IPS-11a (cell line): ENCODE data around the gene TAOK1.

Experiments used
- H3K4me3 ChIP-seq: one replicate; pipeline ENCODE4 v1.5.1; 2013; ENCODE audit warnings: low read depth, low read length, control low read depth

Gene TAOK1

GRCh38 chr17:29378500-29378899 lies 11.7 kb upstream of the TAOK1 start:
- no peak overlapping the region for H3K4me3 ChIP-seq

- no peak overlapping the region for H3K4me3 ChIP-seq
Measured at GRCh38 chr17:29379084-29379991, 10.8 kb upstream of the TAOK1 start.

- H3K4me3 ChIP-seq = no peak overlapping the region
Measured at GRCh38 chr17:29383686-29384085, 6.5 kb upstream of the TAOK1 start.

GRCh38 chr17:29384901-29385300 lies 5.3 kb upstream of the TAOK1 start:
- no peak overlapping the region for H3K4me3 ChIP-seq

GRCh38 chr17:29386760-29387159 lies 3.4 kb upstream of the TAOK1 start:
- no peak overlapping the region for H3K4me3 ChIP-seq

GRCh38 chr17:29388937-29389336 lies 1.2 kb upstream of the TAOK1 start:
- H3K4me3 ChIP-seq = no peak overlapping the region

- H3K4me3 ChIP-seq = peak overlapping the region; percentile 93
Measured at GRCh38 chr17:29390851-29391631, 878 bp downstream of the TAOK1 start.

GRCh38 chr17:29393436-29393835 lies 3.3 kb downstream of the TAOK1 start:
- no peak overlapping the region for H3K4me3 ChIP-seq

- no peak overlapping the region for H3K4me3 ChIP-seq
Measured at GRCh38 chr17:29394761-29395160, 4.6 kb downstream of the TAOK1 start.

- no peak overlapping the region for H3K4me3 ChIP-seq
Measured at GRCh38 chr17:29396066-29396465, 5.9 kb downstream of the TAOK1 start.

- H3K4me3 ChIP-seq = no peak overlapping the region
Measured at GRCh38 chr17:29399634-29400033, 9.5 kb downstream of the TAOK1 start.

GRCh38 chr17:29400818-29401217 lies 10.7 kb downstream of the TAOK1 start:
- no peak overlapping the region for H3K4me3 ChIP-seq

GRCh38 chr17:29401258-29401657 lies 11.1 kb downstream of the TAOK1 start:
- H3K4me3 ChIP-seq = no peak overlapping the region

GRCh38 chr17:29407856-29408255 lies 17.7 kb downstream of the TAOK1 start:
- no peak overlapping the region for H3K4me3 ChIP-seq

GRCh38 chr17:29409963-29410362 lies 19.8 kb downstream of the TAOK1 start:
- H3K4me3 ChIP-seq = no peak overlapping the region

- H3K4me3 ChIP-seq = no peak overlapping the region
Measured at GRCh38 chr17:29412780-29413565, 22.8 kb downstream of the TAOK1 start.

GRCh38 chr17:29420128-29420527 lies 30.0 kb downstream of the TAOK1 start:
- no peak overlapping the region for H3K4me3 ChIP-seq

GRCh38 chr17:29430275-29430674 lies 40.1 kb downstream of the TAOK1 start:
- no peak overlapping the region for H3K4me3 ChIP-seq

GRCh38 chr17:29433541-29433940 lies 43.4 kb downstream of the TAOK1 start:
- no peak overlapping the region for H3K4me3 ChIP-seq

GRCh38 chr17:29434550-29434949 lies 44.4 kb downstream of the TAOK1 start:
- no peak overlapping the region for H3K4me3 ChIP-seq

- H3K4me3 ChIP-seq = no peak overlapping the region
Measured at GRCh38 chr17:29442451-29442850, 52.3 kb downstream of the TAOK1 start.
